ENCODE results near the gene TMCC2. TPM values are rescaled to one million over a fixed set of nuclear protein-coding genes. Genes with fewer than 3 reads are reported as not detected.

TMCC2 gene
- total and polyA plus RNA-seq, 2 of the 4 experiments (the other 2 are of a cell fraction), result 2.0 to 4.2 TPM

GRCh38 chr1:205249651-205250050 is 21.9 kb downstream of the TMCC2 start:
- no peak for DNase-seq
- Histone ChIP-seq H3K4me1 (ENCODE audit: control insufficient read depth, insufficient read depth, low read length) (peaks cover 26% of the 10 kb centered on the region), H4K8ac (ENCODE audit: low read depth in 2 of 2, low read length in 2 of 2) (peak overlapping the region in 1 of 2 experiments; percentile 56; a peak in 1 of 4 replicates), H2BK120ac (ENCODE audit: low read depth, low read length) (peak overlapping the region; percentile 80), H3K9ac (ENCODE audit: low read depth, low read length) (no peak overlapping the region), H2BK20ac (ENCODE audit: low read depth, low read length) (peak overlapping the region; percentile 75), H2AK9ac (replicated peaks; ENCODE audit: low read depth, low read length, poor library complexity) (peak overlapping the region; percentile 67), H3K23ac (ENCODE audit: low read depth, low read length) (peak overlapping the region; percentile 45), H4K20me1 (ENCODE audit: insufficient read depth, low read length) (0 out of 2 replicates have a peak, but pooled peaks cover 3% of the 10 kb centered on the region), H3K14ac (replicated peaks; ENCODE audit: low read depth, low read length) (peak overlapping the region; percentile 64; the same call in 1 of the 2 replicates), H3K56ac (ENCODE audit: extremely low read depth, insufficient read depth, low read length) (0 out of 2 replicates have a peak overlapping the region, but pooled peaks have one; percentile 1), H2BK5ac (ENCODE audit: low read depth, low read length, poor library complexity, severe bottlenecking) (no peak overlapping the region), H3K9me1 (ENCODE audit: insufficient read depth, low read length) (peaks cover 12% of the 10 kb centered on the region), H2AFZ (replicated peaks; ENCODE audit: low read length, poor library complexity) (peak overlapping the region; percentile 80), H3K4ac (ENCODE audit: low read depth, low read length) (peak overlapping the region; percentile 82), H2AK5ac (ENCODE audit: low read depth, low read length) (peak overlapping the region; percentile 41), H2BK15ac (ENCODE audit: low read depth, low read length) (peak overlapping the region; percentile 33; the same call in 1 of the 3 replicates), H3K18ac (ENCODE audit: low read depth, low read length) (no peak overlapping the region; the same call in 1 of the 2 replicates), H4K5ac (ENCODE audit: low read depth, low read length) (no peak overlapping the region), H3K27ac (ENCODE audit: insufficient read depth, low read length) (peak overlapping the region; percentile 10; the same call in 1 of the 2 replicates), H3K27me3 (ENCODE audit: control insufficient read depth, insufficient read depth, low read length) (no peaks in the 10 kb centered on the region), H3K36me3 (ENCODE audit: control insufficient read depth, insufficient read depth, low read length) (no peaks in the 10 kb centered on the region), H3K4me3 (ENCODE audit: insufficient read depth, low read depth, low read length) (no peak overlapping the region), H3K9me3 (ENCODE audit: control insufficient read depth, insufficient read depth, low read length) (no peaks in the 10 kb centered on the region), H3K4me2 (ENCODE audit: low read depth, low read length) (peak overlapping the region; percentile 39; the same call in 1 of the 2 replicates), H4K91ac (ENCODE audit: insufficient read depth, low read depth, low read length) (peak overlapping the region; percentile 70; the same call in 1 of the 2 replicates), H3K79me1 (ENCODE audit: low read depth in 1 of 2, low read length in 2 of 2) (peaks cover 6 to 8% of the 10 kb centered on the region in 2 experiments; a peak in 2 of 4 replicates)
- TF ChIP-seq ELK1 (IDR thresholded peaks at IDR 0.05; ENCODE audit: borderline replicate concordance, low read depth, low read length) (no peak), BHLHE40 (IDR thresholded peaks at IDR 0.05; ENCODE audit: low read depth, low read length) (no peak), MXI1 (IDR thresholded peaks at IDR 0.05; ENCODE audit: borderline replicate concordance, low read depth, low read length) (no peak), CEBPB (IDR thresholded peaks at IDR 0.05; ENCODE audit: low read depth, low read length) (no peak)
- no TSS peak for BruUV-seq (replicated peaks)
- intact Hi-C loops (cut with micrococcal nuclease) (loop anchor here (5.0 kb wide), 1 partner anchor 37 kb away; the partner anchor contains the start of gene DSTYK), in situ Hi-C loops (cut with MboI; ENCODE audit: low sequenced_read_pairs) (loop anchor here (25.0 kb wide), 1 partner anchor 437 kb away; no protein-coding TSS in a partner anchor), dilution Hi-C loops (cut with HindIII; ENCODE audit: low sequenced_read_pairs, unreplicated experiment) (no loop called here)
- ChIA-PET POLR2A (ENCODE audit: unreplicated experiment) (no interaction called here), CTCF (no interaction called here)
- ATAC-seq (ENCODE audit: low read depth), result peak; percentile 25
- no CpG with 5 or more reads among the region's 4 CpGs for WGBS, 2 experiments (ENCODE audit: extremely low coverage in 2 of 2, insufficient read length in 1 of 2)
